HUES6 (cell line): ENCODE results near the gene HEXD.
A peak's percentile ranks its signal among the peaks of the same experiment; 100 is the strongest.
"Not testable (repeated sequence)": the region's sequence is repeated elsewhere in the genome, so short reads cannot be mapped to it uniquely, and the experiment has no call there.

Source experiments
- H3K27ac ChIP-seq: 2 replicates; pipeline ENCODE4 v1.7.0; 2013; ENCODE audit warnings: low read depth, mild to moderate bottlenecking, low read length, inconsistent platforms
- H3K27me3 ChIP-seq: 2 replicates; pipeline ENCODE4 v1.6.1; 2013; ENCODE audit warnings: low read length; ENCODE audit not compliant: control insufficient read depth, insufficient read depth
- H3K36me3 ChIP-seq: 2 replicates; pipeline ENCODE4 v1.6.1; 2013; ENCODE audit warnings: low read length; ENCODE audit not compliant: control insufficient read depth, insufficient read depth
- H3K4me1 ChIP-seq: 2 replicates; pipeline ENCODE4 v1.6.1; 2013; ENCODE audit warnings: low read length; ENCODE audit not compliant: control insufficient read depth, insufficient read depth
- H3K4me3 ChIP-seq: 2 replicates; pipeline ENCODE4 v1.5.1; 2013; ENCODE audit warnings: low read depth, low read length
- H3K9ac ChIP-seq: one replicate; pipeline ENCODE4 v1.6.1; 2013; ENCODE audit warnings: mild to moderate bottlenecking, low read length
- H3K9me3 ChIP-seq: 2 replicates; pipeline ENCODE4 v1.6.1; 2013; ENCODE audit warnings: low read depth, low read length; ENCODE audit not compliant: control insufficient read depth, insufficient read depth

The HEXD gene

GRCh38 chr17:82418001-82418986 is at the start of gene HEXD, which contains the start of gene OGFOD3:
HEXD (plus strand) TSS chr17:82418347; CDS start chr17:82419800, 1,453 bp downstream.
OGFOD3 (minus strand) TSS chr17:82418586; CDS start chr17:82418485, 101 bp downstream.
- peaks cover 5% of the 10 kb centered on the region; the same call in 1 of the 2 replicates for H3K36me3 ChIP-seq
- H3K9me3 ChIP-seq: peaks cover 3% of the 10 kb centered on the region; the same call in 1 of the 2 replicates
- peaks cover 6% of the 10 kb centered on the region for H3K4me1 ChIP-seq
- H3K9ac ChIP-seq: peak within 1 kb of the TSS; percentile 98
- no peaks in the 10 kb centered on the region for H3K27me3 ChIP-seq
- H3K4me3 ChIP-seq: peak within 1 kb of the TSS; percentile 89
- no peak within 1 kb of the TSS for H3K27ac ChIP-seq

- Histone ChIP-seq H3K9me3 (no peaks in the 10 kb centered on the region), H3K9ac (no peak overlapping the region), H3K27ac (no peak overlapping the region), H3K4me1 (no peaks in the 10 kb centered on the region), H3K36me3 (no peaks in the 10 kb centered on the region), H3K27me3 (peaks cover 45% of the 10 kb centered on the region), H3K4me3 (no peak overlapping the region)
Observed at GRCh38 chr17:82369211-82369610, 48.9 kb upstream of the HEXD start.

GRCh38 chr17:82370471-82371332 is 47.4 kb upstream of the HEXD start:
- H3K36me3 ChIP-seq: no peaks in the 10 kb centered on the region
- H3K4me1 ChIP-seq: no peaks in the 10 kb centered on the region
- H3K4me3 ChIP-seq: peak overlapping the region; percentile 52
- H3K27me3 ChIP-seq: peaks cover 58% of the 10 kb centered on the region
- no peak overlapping the region for H3K27ac ChIP-seq
- no peak overlapping the region for H3K9ac ChIP-seq
- no peaks in the 10 kb centered on the region for H3K9me3 ChIP-seq

- no peak within 1 kb of the TSS for H3K9ac ChIP-seq
- no peaks in the 10 kb centered on the region for H3K4me1 ChIP-seq
- H3K27me3 ChIP-seq: peaks cover 62% of the 10 kb centered on the region
- H3K36me3 ChIP-seq: no peaks in the 10 kb centered on the region
- H3K27ac ChIP-seq: no peak within 1 kb of the TSS
- peak within 1 kb of the TSS; percentile 52 for H3K4me3 ChIP-seq
- H3K9me3 ChIP-seq: no peaks in the 10 kb centered on the region
Observed at GRCh38 chr17:82371333-82372248, 46.6 kb upstream of the HEXD start, which contains the start of gene UTS2R. UTS2R (plus strand) TSS chr17:82371765; CDS start chr17:82374325, 2,560 bp downstream.

GRCh38 chr17:82372249-82373071 is 45.7 kb upstream of the HEXD start:
- no peaks in the 10 kb centered on the region for H3K4me1 ChIP-seq
- peak overlapping the region; percentile 52 for H3K4me3 ChIP-seq
- H3K27ac ChIP-seq: no peak overlapping the region
- no peak overlapping the region for H3K9ac ChIP-seq
- peaks cover 62% of the 10 kb centered on the region for H3K27me3 ChIP-seq
- no peaks in the 10 kb centered on the region for H3K36me3 ChIP-seq
- no peaks in the 10 kb centered on the region for H3K9me3 ChIP-seq

GRCh38 chr17:82373072-82373452 is 45.1 kb upstream of the HEXD start:
- H3K9me3 ChIP-seq: not testable (repeated sequence)

GRCh38 chr17:82373731-82374625 is 44.2 kb upstream of the HEXD start:
- H3K4me1 ChIP-seq: no peaks in the 10 kb centered on the region
- no peaks in the 10 kb centered on the region for H3K36me3 ChIP-seq
- H3K27me3 ChIP-seq: peaks cover 66% of the 10 kb centered on the region
- H3K9ac ChIP-seq: no peak overlapping the region
- no peak overlapping the region for H3K4me3 ChIP-seq
- H3K27ac ChIP-seq: no peak overlapping the region
- H3K9me3 ChIP-seq: no peaks in the 10 kb centered on the region

More at GRCh38 chr17:82373072-82373452, 45.1 kb upstream of the HEXD start:
- not testable (repeated sequence) for H3K9ac ChIP-seq, H3K4me3 ChIP-seq, H3K27ac ChIP-seq, H3K4me1 ChIP-seq, H3K36me3 ChIP-seq
- peaks cover 64% of the 10 kb centered on the region for H3K27me3 ChIP-seq

GRCh38 chr17:82374626-82375331 is 43.4 kb upstream of the HEXD start:
- Histone ChIP-seq H3K9ac (no peak overlapping the region), H3K27me3 (peaks cover 60% of the 10 kb centered on the region), H3K4me3 (no peak overlapping the region), H3K4me1 (no peaks in the 10 kb centered on the region), H3K27ac (no peak overlapping the region), H3K9me3 (no peaks in the 10 kb centered on the region), H3K36me3 (no peaks in the 10 kb centered on the region)
